SH-SY5Y (cell line): Measurements from ENCODE around the gene ARHGEF28.

ENCODE experiments used
- GATA2 ChIP-seq: IDR thresholded peaks from 2 replicates; pipeline ENCODE4 v1.6.1; 2011; ENCODE audit warnings: mild to moderate bottlenecking, low read depth, low read length
- GATA3 ChIP-seq: IDR thresholded peaks from 2 replicates; pipeline ENCODE4 v1.6.1; 2011; ENCODE audit warnings: low read depth, mild to moderate bottlenecking, low read length, moderate library complexity

DNA sequence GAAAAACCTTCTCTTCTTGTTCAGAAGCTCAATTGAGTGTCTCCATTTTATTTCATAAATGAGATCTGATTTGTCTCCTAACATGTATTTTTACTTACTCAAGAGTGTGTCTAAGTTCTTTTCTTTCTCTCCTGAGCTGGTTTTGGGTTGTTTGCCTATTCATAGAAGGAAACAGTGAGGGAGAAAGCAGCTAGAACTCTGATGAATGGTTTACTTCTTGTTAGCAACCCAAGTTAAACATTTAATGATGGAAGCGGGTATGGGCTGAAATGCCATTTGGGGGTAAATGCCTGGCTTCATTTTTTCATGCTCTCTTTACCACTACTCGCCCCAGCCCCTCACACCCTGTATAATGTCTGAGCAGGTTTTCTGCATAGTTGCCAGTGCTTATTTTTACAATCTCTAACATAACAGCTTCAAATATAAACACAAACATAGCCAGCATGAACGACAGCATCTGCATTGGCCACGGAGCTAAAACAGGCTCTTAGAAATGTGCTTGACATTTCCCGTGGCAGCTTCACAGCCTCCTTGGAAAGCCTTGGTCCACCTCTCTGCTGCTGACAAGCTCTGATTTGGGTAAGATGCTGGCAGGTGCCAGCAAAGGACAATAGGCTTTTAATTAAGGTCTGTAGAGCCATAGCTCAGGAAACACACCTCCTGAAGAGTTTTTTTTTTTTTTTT lies 321.1 kb downstream of the ARHGEF28 start:
- TF ChIP-seq GATA2 (no peak), GATA3 (no peak)
